GM12878 (cell line): Measurements from ENCODE around the gene STPG3. TPM values are rescaled to one million over a fixed set of nuclear protein-coding genes. Genes with fewer than 3 reads are reported as not detected.

Experiments
- ATAC-seq: fragments of 200-7000 bp; cut with Tn5 transposase; 3 replicates; pipeline ENCODE4 v1.9.1; 2020; ENCODE audit warnings: mild to moderate bottlenecking, moderate library complexity
- BruUV-seq: library from RNA; stranded (reverse); fragments of 400-500 nt; replicated peaks from 2 replicates; lab custom pipeline; 2021; lab: Mats Ljungman, UMichigan
- CTCF ChIA-PET: fragments of 300-600 bp; sonication (Branson Sonifier 250); formaldehyde crosslinking; extraction: SDS; loops from one replicate; lab custom pipeline; 2021; ENCODE audit warnings: inconsistent platforms; lab: Yijun Ruan, JAX
- POLR2A ChIA-PET: fragments of 350-600 bp; formaldehyde crosslinking; extraction: SDS; loops from one replicate; lab custom pipeline; 2021; ENCODE audit warnings: inconsistent platforms; lab: Charles Lee
- RAD21 ChIA-PET: fragments of 300-600 bp; sonication (Branson Sonifier 250); formaldehyde crosslinking; loops from one replicate; lab custom pipeline; 2023; ENCODE audit warnings: antibody characterized with exemption; ENCODE audit not compliant: unreplicated experiment; lab: Charles Lee
- SMC1A ChIA-PET: fragments of 300-600 bp; sonication (Branson Sonifier 250); formaldehyde crosslinking; loops from one replicate; lab custom pipeline; 2023; ENCODE audit not compliant: unreplicated experiment, uncharacterized antibody; lab: Charles Lee
- DNase-seq: peaks from one replicate; pipeline ENCODE4 v3.0.0-alpha.2; 2011; ENCODE audit warnings: low read depth, low spot score
- FAIRE-seq: peaks from 3 replicates; lab custom pipeline; 2011; peaks lifted over from hg19 to GRCh38; lab: Jason Lieb, UNC
- H2AFZ ChIP-seq: 2 replicates; pipeline ENCODE4 v1.6.0; 2011; ENCODE audit warnings: low read depth, low read length, control low read depth; ENCODE audit not compliant: control insufficient read depth
- H3K27ac ChIP-seq: 2 replicates; pipeline ENCODE4 v1.5.1; 2011; ENCODE audit warnings: control low read depth; ENCODE audit not compliant: control insufficient read depth, insufficient read depth
- H3K27me3 ChIP-seq, 2 experiments: replicated peaks in 1 of 2; 2 replicates each; pipeline versions ENCODE4 v1.6.0 to v1.6.1; 2011; ENCODE audit warnings: low read length in 1 of 2; ENCODE audit not compliant: control insufficient read depth in 2 of 2, insufficient read depth in 2 of 2
- H3K36me3 ChIP-seq, 2 experiments: 2 replicates each; pipeline ENCODE4 v1.5.1; 2011; ENCODE audit warnings: low read length in 1 of 2; ENCODE audit not compliant: control insufficient read depth in 2 of 2, insufficient read depth in 2 of 2
- H3K4me1 ChIP-seq: 2 replicates; pipeline ENCODE4 v1.6.1; 2011; ENCODE audit warnings: mild to moderate bottlenecking, low read length, moderate library complexity, mixed read lengths; ENCODE audit not compliant: control insufficient read depth, insufficient read depth
- H3K4me2 ChIP-seq: 2 replicates; pipeline ENCODE4 v1.6.0; 2011; ENCODE audit warnings: control low read depth; ENCODE audit not compliant: control insufficient read depth, insufficient read depth
- H3K4me3 ChIP-seq: fragments of 200-600 bp; sonication (generic); 2 replicates; pipeline ENCODE4 v1.5.1; 2016
- H3K79me2 ChIP-seq: 2 replicates; pipeline ENCODE4 v1.6.0; 2011; ENCODE audit warnings: low read length; ENCODE audit not compliant: control insufficient read depth, insufficient read depth
- H3K9ac ChIP-seq: 2 replicates; pipeline ENCODE4 v1.8.0; 2011; ENCODE audit warnings: low read length, control low read depth, mixed read lengths; ENCODE audit not compliant: control insufficient read depth, insufficient read depth
- H3K9me3 ChIP-seq: replicated peaks from 3 replicates; pipeline ENCODE4 v1.5.1; 2011; ENCODE audit warnings: mild to moderate bottlenecking, low read length; ENCODE audit not compliant: control insufficient read depth, insufficient read depth
- H4K20me1 ChIP-seq: 2 replicates; pipeline ENCODE4 v1.6.0; 2011; ENCODE audit not compliant: control insufficient read depth, insufficient read depth
- BHLHE40 ChIP-seq, 2 experiments: fragments of 450-650 bp in 1 of 2; IDR thresholded peaks; 2 replicates each; pipeline ENCODE4 v1.6.1; 2011 to 2017; ENCODE audit warnings: low read depth in 2 of 2, borderline replicate concordance in 1 of 2, improper control_type of control experiment in 1 of 2, low read length in 1 of 2, mild to moderate bottlenecking in 1 of 2
- CEBPB ChIP-seq, 2 experiments: fragments of 150-350 bp in 1 of 2; IDR thresholded peaks; 2 replicates each; pipeline ENCODE4 v1.6.1; 2012 to 2014; ENCODE audit warnings: low read depth in 2 of 2, low read length in 2 of 2, borderline replicate concordance in 1 of 2, inconsistent platforms in 1 of 2
- CREB1 ChIP-seq: IDR thresholded peaks from 2 replicates; pipeline ENCODE4 v1.6.1; 2012; ENCODE audit warnings: low read depth, mild to moderate bottlenecking, inconsistent platforms
- DPF2 ChIP-seq: fragments of 450-650 bp; IDR thresholded peaks from 2 replicates; pipeline ENCODE4 v1.6.1; 2017; ENCODE audit warnings: mild to moderate bottlenecking
- E4F1 ChIP-seq: fragments of 450-650 bp; IDR thresholded peaks from 2 replicates; pipeline ENCODE4 v1.6.1; 2018; ENCODE audit warnings: borderline replicate concordance, mild to moderate bottlenecking; ENCODE audit not compliant: partially characterized antibody
- ETV6 ChIP-seq, 2 experiments: fragments of 450-650 bp in 1 of 2; IDR thresholded peaks in 1 of 2; conservative IDR thresholded peaks in 1 of 2; 2 replicates each; pipeline ENCODE4 v1.6.1; 2014; ENCODE audit warnings: antibody characterized with exemption in 1 of 2, borderline replicate concordance in 1 of 2, low read depth in 1 of 2, mild to moderate bottlenecking in 1 of 2, moderate library complexity in 1 of 2
- GABPA ChIP-seq: IDR thresholded peaks from 2 replicates; pipeline ENCODE4 v1.6.1; 2014; ENCODE audit warnings: antibody characterized with exemption, low read depth, mild to moderate bottlenecking, inconsistent platforms
- HDGF ChIP-seq: fragments of 450-650 bp; IDR thresholded peaks from 2 replicates; pipeline ENCODE4 v1.6.1; 2016; ENCODE audit warnings: antibody characterized with exemption
- KDM1A ChIP-seq: fragments of 200-600 bp; sonication (generic); IDR thresholded peaks from 2 replicates; pipeline ENCODE4 v1.6.1; 2016; ENCODE audit warnings: borderline replicate concordance
- KLF5 ChIP-seq: fragments of 450-650 bp; IDR thresholded peaks from 2 replicates; pipeline ENCODE4 v1.6.1; 2014; ENCODE audit warnings: mild to moderate bottlenecking; ENCODE audit not compliant: partially characterized antibody
- MEF2B ChIP-seq: fragments of 450-650 bp; IDR thresholded peaks from 2 replicates; pipeline ENCODE4 v1.6.1; 2018; ENCODE audit warnings: mild to moderate bottlenecking, moderate library complexity; ENCODE audit not compliant: partially characterized antibody, poor library complexity, severe bottlenecking
- NR2C1 ChIP-seq: fragments of 450-650 bp; IDR thresholded peaks from 2 replicates; pipeline ENCODE4 v1.6.1; 2017; ENCODE audit warnings: antibody characterized with exemption, mild to moderate bottlenecking, moderate library complexity
- YBX1 ChIP-seq: fragments of 450-650 bp; IDR thresholded peaks from 2 replicates; pipeline ENCODE4 v1.6.1; 2016; ENCODE audit warnings: antibody characterized with exemption
- WGBS: methylation state at CpG from one replicate; pipeline ENCODE4 v1.1.6; 2016; ENCODE audit warnings: low lambda C conversion rate; ENCODE audit not compliant: insufficient replicate concordance, insufficient coverage; ENCODE audit errors: missing lambda C conversion rate; 5-methylcytosine and 5-hydroxymethylcytosine counted together
- in situ Hi-C: fragments of 300-500 bp; cut with MboI; formaldehyde crosslinking; loops from 9 replicates; pipeline ENCODE4 v1.14.3; 2018; ENCODE audit warnings: mixed read lengths
- intact Hi-C: fragments of 100-400 bp; cut with micrococcal nuclease; formaldehyde crosslinking; loops from one replicate; pipeline ENCODE4 v1.14.2; 2022; ENCODE audit not compliant: unreplicated experiment
- polyA plus RNA-seq, 11 experiments: library from polyadenylated mRNA; depleted of rRNA in 4 of 11; unstranded in 6 of 11; stranded (reverse) in 5 of 11; fragments of >200 nt; fragmentation: Nextera tagmentation in 4 of 11; fragmentation: Illumina TruSeq in 1 of 11; extraction: Ambion mirVana in 4 of 11; extraction: Trizol in 1 of 11; gene quantifications; 1 replicate in 1 of 11; 2 replicates in 10 of 11; pipeline versions ENCODE4 v1.2.1 to v1.2.3, GENCODE V29; 2011 to 2016; ENCODE audit warnings: inconsistent platforms in 2 of 11, missing spikeins in 2 of 11, low read depth in 1 of 11
- total RNA-seq, 4 experiments: library from RNA; depleted of rRNA in 3 of 4; stranded (reverse); fragments of >200 nt in 3 of 4; fragmentation: Illumina TruSeq in 1 of 4; extraction: Trizol in 1 of 4; gene quantifications; 2 replicates each; pipeline versions ENCODE4 v1.2.1 to v1.2.3, GENCODE V29; 2013 to 2021
- TF ChIP-seq, protein P1 (sequence below): fragments of 150-350 bp; IDR thresholded peaks from 2 replicates; pipeline ENCODE4 v1.6.1; 2014; ENCODE audit warnings: mild to moderate bottlenecking, low read depth, low read length

Gene STPG3
- total and polyA plus RNA-seq, 10 of the 15 experiments (the other 5 are each of a cell fraction or from before 2014, with no cell fraction given), result not detected

- TF ChIP-seq BHLHE40 (IDR thresholded peaks at IDR 0.05; ENCODE audit: borderline replicate concordance in 1 of 2, low read depth in 2 of 2, low read length in 1 of 2) (no peak), KDM1A (no peak), NR2C1 (no peak), ETV6 (conservative IDR thresholded peaks at IDR 0.05 in 1 of 2, IDR thresholded peaks at IDR 0.05 in 1 of 2; ENCODE audit: borderline replicate concordance in 1 of 2, low read depth in 1 of 2) (no peak), CREB1 (no peak)
Observed at GRCh38 chr9:137234055-137234697, 16.9 kb upstream of the STPG3 start (continued).

DNA sequence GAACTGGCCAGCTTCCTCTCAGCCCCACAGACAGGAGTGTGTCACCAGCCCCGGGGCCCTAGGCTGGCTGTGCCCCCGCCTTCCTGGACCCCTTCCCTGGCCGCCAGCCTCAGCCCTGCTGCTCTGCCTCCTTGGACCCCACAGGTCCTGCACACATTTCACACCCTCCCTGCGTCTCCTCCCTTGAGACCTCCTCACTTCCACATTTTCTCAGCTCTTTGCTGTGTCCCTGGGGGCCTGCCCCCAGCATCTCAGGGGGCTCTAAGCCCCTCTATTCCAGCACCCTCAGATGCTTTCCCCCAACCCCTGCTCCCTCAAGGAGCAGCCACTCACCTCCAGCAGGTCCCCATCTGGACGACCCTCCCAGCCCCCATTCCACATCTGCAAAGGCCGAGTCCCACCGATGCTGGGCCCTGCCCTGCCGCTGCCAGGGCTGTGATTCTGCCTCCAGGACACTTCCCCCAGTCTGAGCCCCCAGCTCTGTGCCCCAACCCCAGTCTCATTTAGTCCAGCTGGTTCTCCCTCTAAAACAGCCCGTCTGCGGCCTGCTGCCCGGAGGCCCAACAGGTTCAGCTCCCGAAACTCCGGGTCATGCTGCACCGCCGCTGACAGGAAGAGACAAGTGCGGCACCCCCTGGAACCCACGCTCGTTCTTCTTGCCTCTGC lies 16.2 kb upstream of the STPG3 start:
- peaks cover 26% of the 10 kb centered on the region for H3K4me1 ChIP-seq
- H3K27ac ChIP-seq, result no peak overlapping the region
- no peak overlapping the region for H2AFZ ChIP-seq
- BruUV-seq, result no TSS peak
- ChIA-PET RAD21 (interaction anchor here (0.7 to 4.6 kb wide), 5 partner anchors 21 to 116 kb away, joined by 3 to 20 read pairs (median 4); partner anchors contain the start of genes ANAPC2 and SSNA1), SMC1A (interaction anchor here (0.7 to 1.2 kb wide), 3 partner anchors 84 to 116 kb away, joined by 3 to 4 read pairs (median 3); no protein-coding TSS in a partner anchor), POLR2A (interaction anchor here (0.6 to 2.0 kb wide), 6 partner anchors 10 to 119 kb away, joined by 3 to 15 read pairs (median 4); partner anchors contain the start of genes CYSRT1 and TPRN), CTCF (interaction anchor here (0.9 to 1.3 kb wide), 5 partner anchors 12 to 206 kb away, joined by 3 to 8 read pairs (median 3); partner anchors contain the start of gene SSNA1)
- H3K36me3 ChIP-seq, result no peaks in the 10 kb centered on the region
- 37% methylated on average over 18 of the region's 18 CpGs for WGBS
- DNase-seq (no peak), FAIRE-seq (no peak), ATAC-seq (no peak)
- intact Hi-C loops, result loop anchor here (5.0 kb wide), 1 partner anchor 448 kb away; no protein-coding TSS in a partner anchor
- H3K27me3 ChIP-seq, result no peaks in the 10 kb centered on the region
- no peak overlapping the region for H3K4me3 ChIP-seq
- H3K4me2 ChIP-seq, result no peak overlapping the region
- no peaks in the 10 kb centered on the region for H3K9me3 ChIP-seq
- H3K9ac ChIP-seq, result no peak overlapping the region
- no peaks in the 10 kb centered on the region for H4K20me1 ChIP-seq
- in situ Hi-C loops, result no loop called here
- H3K79me2 ChIP-seq, result peaks cover 4% of the 10 kb centered on the region
- no peak for TF ChIP-seq YBX1
- no peak for TF ChIP-seq HDGF
- TF ChIP-seq E4F1, result no peak
- no peak for TF ChIP-seq GABPA
- 0 out of 2 replicates have a peak, but pooled peaks have one; percentile 32 for TF ChIP-seq DPF2
- TF ChIP-seq KLF5, result no peak
- peak; percentile 89 for TF ChIP-seq MEF2B
- TF ChIP-seq CEBPB (IDR thresholded peaks at IDR 0.05; ENCODE audit: borderline replicate concordance in 1 of 2, low read depth in 2 of 2, low read length in 2 of 2), result no peak
- TF ChIP-seq, protein P1, sequence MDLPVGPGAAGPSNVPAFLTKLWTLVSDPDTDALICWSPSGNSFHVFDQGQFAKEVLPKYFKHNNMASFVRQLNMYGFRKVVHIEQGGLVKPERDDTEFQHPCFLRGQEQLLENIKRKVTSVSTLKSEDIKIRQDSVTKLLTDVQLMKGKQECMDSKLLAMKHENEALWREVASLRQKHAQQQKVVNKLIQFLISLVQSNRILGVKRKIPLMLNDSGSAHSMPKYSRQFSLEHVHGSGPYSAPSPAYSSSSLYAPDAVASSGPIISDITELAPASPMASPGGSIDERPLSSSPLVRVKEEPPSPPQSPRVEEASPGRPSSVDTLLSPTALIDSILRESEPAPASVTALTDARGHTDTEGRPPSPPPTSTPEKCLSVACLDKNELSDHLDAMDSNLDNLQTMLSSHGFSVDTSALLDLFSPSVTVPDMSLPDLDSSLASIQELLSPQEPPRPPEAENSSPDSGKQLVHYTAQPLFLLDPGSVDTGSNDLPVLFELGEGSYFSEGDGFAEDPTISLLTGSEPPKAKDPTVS, result no peak
